ENCODE measurements around the gene PAX2. TPM values are rescaled to one million over a fixed set of nuclear protein-coding genes. Genes with fewer than 3 reads are reported as not detected.

PAX2 gene
- total RNA-seq, 4 donors from 2014 or later: not detected

DNA sequence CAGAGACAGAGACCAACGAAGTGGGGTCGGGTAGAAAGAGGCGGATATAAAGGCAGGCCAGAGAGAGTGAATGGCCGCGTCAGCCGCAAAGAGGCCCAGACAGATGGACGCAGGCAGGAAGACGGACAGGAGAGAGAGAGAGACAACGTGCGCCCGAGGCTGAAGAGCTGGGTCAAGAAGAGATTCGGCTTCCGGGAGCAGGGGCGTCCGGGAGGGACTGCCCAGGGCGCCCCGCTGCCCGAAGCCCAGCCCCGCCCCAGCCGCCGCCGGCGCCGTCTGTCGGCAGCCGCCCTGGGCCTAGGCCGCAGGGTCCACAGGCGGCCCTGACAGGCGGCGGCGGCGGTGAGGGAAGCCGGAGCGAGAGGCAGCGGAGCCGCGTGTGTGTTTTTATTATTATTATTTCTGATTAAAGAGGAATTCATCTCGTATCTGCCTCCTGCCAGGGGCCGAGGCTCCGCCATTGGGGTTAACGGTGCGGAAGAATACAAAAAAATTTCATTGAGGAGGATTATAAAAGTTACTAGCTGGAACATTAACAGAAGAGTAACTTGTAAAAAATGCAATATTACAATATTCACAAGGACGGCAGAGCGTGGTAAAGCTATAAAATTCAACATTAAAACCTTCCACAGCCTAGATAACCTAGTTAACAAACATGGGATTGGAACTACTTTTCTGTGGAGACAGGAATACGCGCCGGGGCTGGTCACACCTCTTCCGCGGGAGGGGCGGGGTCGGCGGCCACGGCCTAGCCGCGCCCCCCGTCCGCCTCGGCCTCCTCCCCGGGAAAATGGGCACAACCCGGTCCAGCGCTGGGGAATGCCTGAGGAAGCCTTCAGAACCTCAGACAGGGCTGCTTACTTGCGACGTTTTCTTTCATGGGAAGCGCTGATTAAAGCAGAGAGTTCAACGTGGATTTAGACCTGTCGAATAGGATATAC lies 29.7 kb upstream of the PAX2 start:
- TF ChIP-seq, protein P1, sequence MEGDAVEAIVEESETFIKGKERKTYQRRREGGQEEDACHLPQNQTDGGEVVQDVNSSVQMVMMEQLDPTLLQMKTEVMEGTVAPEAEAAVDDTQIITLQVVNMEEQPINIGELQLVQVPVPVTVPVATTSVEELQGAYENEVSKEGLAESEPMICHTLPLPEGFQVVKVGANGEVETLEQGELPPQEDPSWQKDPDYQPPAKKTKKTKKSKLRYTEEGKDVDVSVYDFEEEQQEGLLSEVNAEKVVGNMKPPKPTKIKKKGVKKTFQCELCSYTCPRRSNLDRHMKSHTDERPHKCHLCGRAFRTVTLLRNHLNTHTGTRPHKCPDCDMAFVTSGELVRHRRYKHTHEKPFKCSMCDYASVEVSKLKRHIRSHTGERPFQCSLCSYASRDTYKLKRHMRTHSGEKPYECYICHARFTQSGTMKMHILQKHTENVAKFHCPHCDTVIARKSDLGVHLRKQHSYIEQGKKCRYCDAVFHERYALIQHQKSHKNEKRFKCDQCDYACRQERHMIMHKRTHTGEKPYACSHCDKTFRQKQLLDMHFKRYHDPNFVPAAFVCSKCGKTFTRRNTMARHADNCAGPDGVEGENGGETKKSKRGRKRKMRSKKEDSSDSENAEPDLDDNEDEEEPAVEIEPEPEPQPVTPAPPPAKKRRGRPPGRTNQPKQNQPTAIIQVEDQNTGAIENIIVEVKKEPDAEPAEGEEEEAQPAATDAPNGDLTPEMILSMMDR (IDR thresholded peaks at IDR 0.05): no peak
- TF ChIP-seq POLR2A (IDR thresholded peaks at IDR 0.05): no peak
- 5 to 7% methylated on average over 62 to 66 of the region's 66 CpGs for WGBS, 2 donors
- DNase-seq: no peak
- H3K4me1 ChIP-seq: peaks cover 0 to 14% of the 10 kb centered on the region in 2 donors
- no peaks in the 10 kb centered on the region for H3K36me3 ChIP-seq
- no peaks in the 10 kb centered on the region for H3K9me3 ChIP-seq
- intact Hi-C loops (cut with DNase I): no loop called here
- peaks cover 12% of the 10 kb centered on the region for H3K27me3 ChIP-seq
- H3K4me3 ChIP-seq (replicated peaks in 1 of 3): peak overlapping the region in 1 of 3 donors; percentile 4
- H3K27ac ChIP-seq: no peak overlapping the region

DNA sequence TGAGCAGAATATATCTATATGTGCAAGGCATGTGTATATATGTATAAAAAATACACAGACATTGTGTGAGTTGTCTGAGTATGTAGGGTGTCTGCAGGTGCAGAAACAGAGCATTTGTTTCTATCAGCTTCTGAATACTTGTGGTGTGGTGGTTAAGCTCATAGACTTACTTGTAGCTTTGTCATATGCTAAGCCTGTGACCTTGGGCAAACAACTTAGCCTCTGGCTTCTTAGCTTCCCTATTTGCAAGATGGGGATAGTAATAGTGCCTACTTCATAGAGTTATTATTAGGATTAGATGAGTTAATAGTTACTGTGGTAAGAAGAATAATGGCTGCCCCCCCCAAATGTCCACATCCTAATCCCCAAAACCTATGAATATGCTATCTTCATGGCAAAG lies 28.2 kb upstream of the PAX2 start:
- Histone ChIP-seq H3K4me3 (replicated peaks in 1 of 3) (no peak overlapping the region), H3K27ac (no peak overlapping the region), H3K27me3 (peaks cover 11% of the 10 kb centered on the region), H3K9me3 (no peaks in the 10 kb centered on the region), H3K36me3 (no peaks in the 10 kb centered on the region), H3K4me1 (peaks cover 0 to 14% of the 10 kb centered on the region in 2 donors)
- TF ChIP-seq POLR2A (IDR thresholded peaks at IDR 0.05): no peak
- TF ChIP-seq, protein P1 (IDR thresholded peaks at IDR 0.05): no peak
- intact Hi-C loops (cut with DNase I): no loop called here
- DNase-seq: no peak

DNA sequence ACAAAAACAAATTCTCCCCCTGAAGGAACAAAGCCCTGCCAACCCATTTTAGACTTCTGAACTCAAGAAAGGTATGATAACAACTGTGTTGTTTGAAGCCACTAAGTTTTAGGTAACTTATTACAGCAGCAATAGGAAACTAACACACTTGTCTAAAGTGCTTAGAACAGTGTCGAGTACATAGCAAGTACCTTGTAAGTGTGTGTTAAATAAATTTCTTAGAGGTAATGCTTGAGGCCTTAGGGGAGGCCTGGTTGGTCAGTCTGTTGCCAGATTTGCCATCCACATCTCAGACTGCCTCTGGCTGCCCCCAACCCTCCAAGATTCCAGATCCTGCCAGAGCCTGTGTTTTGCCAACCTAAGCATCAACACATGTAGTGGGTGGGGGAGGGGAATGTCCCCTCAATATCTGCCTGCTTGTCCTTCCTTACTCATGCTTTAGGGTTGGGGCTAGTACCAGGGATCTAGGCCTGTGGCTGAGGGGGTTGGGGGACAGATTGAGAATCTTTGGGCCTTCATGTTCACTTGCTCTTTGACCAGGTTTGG lies 27.1 kb upstream of the PAX2 start:
- Histone ChIP-seq H3K4me3 (replicated peaks in 1 of 3) (no peak overlapping the region), H3K9me3 (no peaks in the 10 kb centered on the region), H3K27me3 (peaks cover 11% of the 10 kb centered on the region), H3K36me3 (no peaks in the 10 kb centered on the region), H3K4me1 (peaks cover 0 to 14% of the 10 kb centered on the region in 2 donors), H3K27ac (no peak overlapping the region)
- TF ChIP-seq POLR2A (IDR thresholded peaks at IDR 0.05): no peak
- TF ChIP-seq, protein P1 (IDR thresholded peaks at IDR 0.05): no peak
- no peak for DNase-seq
- intact Hi-C loops (cut with DNase I): no loop called here
- 47 to 60% methylated on average over 1 of the region's 1 CpG for WGBS, 2 donors

DNA sequence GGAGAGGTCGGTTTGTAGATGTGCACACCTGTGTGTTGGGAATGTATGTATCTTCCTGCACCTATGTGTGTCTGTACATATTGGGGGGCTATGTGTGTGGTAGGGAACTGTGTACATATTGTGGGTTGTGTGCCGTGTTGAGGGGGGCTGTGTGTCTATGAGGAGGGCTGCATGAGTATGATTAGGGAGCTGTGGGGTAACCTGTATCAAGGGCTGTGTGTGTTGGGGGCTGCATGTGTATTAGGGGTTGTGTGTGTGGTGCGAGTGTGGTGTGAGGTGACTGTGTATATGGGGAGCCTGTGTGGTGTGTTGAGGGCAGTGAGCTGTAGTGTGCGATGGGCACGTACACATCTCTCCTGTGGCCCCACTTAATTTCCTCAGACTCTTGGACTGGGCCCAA lies 22.2 kb upstream of the PAX2 start:
- intact Hi-C loops (cut with DNase I): no loop called here
- H3K4me1 ChIP-seq: peaks cover 0 to 5% of the 10 kb centered on the region in 2 donors

More for the DNA sequence above, 22.2 kb upstream of the PAX2 start:
- H3K4me3 ChIP-seq (replicated peaks in 1 of 3): no peak overlapping the region
- WGBS, 2 donors: 66 to 78% methylated on average over 5 of the region's 5 CpGs
- TF ChIP-seq, protein P1 (IDR thresholded peaks at IDR 0.05): no peak
- TF ChIP-seq POLR2A (IDR thresholded peaks at IDR 0.05): no peak
- no peak overlapping the region for H3K27ac ChIP-seq
- DNase-seq: no peak
- H3K27me3 ChIP-seq: peaks cover 3% of the 10 kb centered on the region
- no peaks in the 10 kb centered on the region for H3K36me3 ChIP-seq
- no peaks in the 10 kb centered on the region for H3K9me3 ChIP-seq
